SH-SY5Y (cell line): Measurements from ENCODE around the gene RAB40C.

Experiments
- GATA2 ChIP-seq: IDR thresholded peaks from 2 replicates; pipeline ENCODE4 v1.6.1; 2011; ENCODE audit warnings: mild to moderate bottlenecking, low read depth, low read length
- GATA3 ChIP-seq: IDR thresholded peaks from 2 replicates; pipeline ENCODE4 v1.6.1; 2011; ENCODE audit warnings: low read depth, mild to moderate bottlenecking, low read length, moderate library complexity

Gene RAB40C

GRCh38 chr16:555528-556473 is 34.1 kb upstream of the RAB40C start:
- TF ChIP-seq GATA2, result no peak

DNA sequence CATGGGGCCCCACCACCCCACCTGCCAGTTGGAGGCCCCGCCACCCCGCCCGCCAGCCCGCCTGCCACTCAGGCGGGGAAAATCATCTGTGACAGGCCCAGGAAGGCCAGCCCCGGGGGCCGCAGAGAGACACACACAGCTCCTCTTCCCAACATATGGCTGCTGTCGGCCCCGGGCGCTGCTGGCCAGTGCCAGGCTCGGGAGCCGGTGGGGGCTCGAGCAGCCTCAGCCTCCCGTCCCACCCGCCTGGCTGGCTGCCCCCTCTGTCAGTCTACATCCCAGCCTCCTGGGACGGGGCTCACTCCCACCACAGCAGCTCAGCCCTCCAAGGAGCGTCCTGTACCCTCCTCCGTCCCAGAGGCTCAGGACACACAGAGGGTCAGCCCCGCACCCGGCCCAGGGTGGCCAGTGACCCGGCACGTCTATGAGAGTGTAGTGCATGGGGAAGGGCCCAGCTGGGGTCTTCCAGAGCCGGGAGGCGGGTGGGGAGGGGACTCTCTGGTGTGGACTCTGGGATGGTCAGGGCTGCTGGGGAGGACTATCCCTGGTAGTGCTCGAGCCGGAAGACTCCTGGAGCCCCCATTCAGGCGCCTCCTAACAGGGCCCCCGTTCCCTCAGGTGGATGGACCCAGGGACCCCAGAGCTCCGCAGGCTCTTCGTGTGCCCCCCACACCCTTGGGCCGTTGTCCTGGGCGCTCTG is 33.2 kb upstream of the RAB40C start:
- TF ChIP-seq GATA3 (no peak), GATA2 (no peak)

DNA sequence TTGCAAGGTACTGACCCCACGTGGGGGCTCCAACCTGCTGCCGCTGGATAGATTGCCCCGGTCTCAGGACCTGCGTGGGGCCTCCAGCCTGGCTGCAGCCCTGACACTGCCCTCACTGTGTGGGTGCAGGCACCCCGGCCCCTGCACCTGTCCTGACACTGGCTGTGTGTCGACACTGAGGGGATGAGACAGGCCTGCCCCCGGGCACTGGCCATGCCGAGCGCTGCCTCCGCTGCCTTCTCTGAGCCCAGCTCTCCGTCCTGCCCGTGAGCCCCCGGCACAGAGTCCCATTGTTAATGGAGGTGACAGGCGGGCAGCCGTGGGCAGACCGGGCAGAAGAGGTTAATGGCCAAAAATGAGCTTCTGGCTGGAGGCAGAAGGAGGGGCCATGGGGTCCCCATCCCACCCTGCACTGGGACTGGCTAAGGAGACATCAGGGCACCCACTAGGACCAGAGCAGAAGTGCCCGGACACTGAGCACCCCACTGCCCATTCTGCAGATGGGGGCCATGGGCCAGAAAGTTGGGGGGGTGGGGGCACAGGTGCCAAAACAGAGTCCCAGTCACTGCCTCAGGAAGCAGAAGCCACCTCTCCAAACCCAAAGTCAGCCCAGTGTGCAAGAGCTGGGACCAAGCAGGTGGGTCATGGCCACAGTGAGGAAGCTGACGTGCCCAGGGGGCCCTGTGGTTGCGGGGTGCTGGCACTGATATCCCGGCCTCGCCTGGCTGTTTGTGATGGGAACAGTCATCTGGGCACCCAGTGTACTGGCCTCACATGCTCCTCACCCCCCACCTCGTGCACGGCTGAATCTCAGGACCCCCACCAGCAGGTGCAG is 32.2 kb upstream of the RAB40C start:
- no peak for TF ChIP-seq GATA3
- TF ChIP-seq GATA2, result no peak

GRCh38 chr16:558298-559020 is 31.4 kb upstream of the RAB40C start:
- TF ChIP-seq GATA3, result no peak
- TF ChIP-seq GATA2, result no peak

- TF ChIP-seq GATA2 (no peak), GATA3 (no peak)
Observed at GRCh38 chr16:559021-559380, 30.9 kb upstream of the RAB40C start.

- no peak for TF ChIP-seq GATA2
- no peak for TF ChIP-seq GATA3
Observed at GRCh38 chr16:559411-560203, 30.3 kb upstream of the RAB40C start.

DNA sequence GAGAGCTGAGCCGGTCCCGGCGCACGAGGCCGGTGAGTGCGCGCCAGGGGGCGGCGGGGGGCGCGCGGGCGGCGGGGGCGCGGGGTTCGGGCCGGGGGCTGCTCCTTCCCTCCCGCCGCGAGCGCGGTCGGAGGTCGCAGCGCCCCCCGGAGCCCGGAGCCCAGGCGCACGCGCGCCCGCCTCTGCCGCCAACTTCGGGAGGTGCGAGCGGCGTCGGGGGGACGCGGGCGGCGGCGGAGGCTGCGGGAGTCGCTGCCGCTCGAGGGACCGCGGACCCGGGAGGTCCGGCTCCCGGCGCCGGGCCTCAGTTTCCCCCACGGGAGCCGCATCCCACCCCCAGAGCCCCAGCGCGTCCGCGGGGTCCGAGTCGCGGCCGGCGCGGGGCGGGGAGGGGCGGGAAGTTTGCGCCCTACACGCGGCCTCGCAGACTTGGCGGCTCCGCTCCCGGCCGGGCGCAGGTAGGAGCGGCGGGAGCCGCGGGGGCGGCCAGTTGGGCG is 29.6 kb upstream of the RAB40C start, which contains the start of gene PRR35:
Gene PRR35, plus strand, starts transcription at position 191 of the 497 bp plus-strand sequence. CDS start 2,901 bp downstream, outside the sequence.
- no peak for TF ChIP-seq GATA2
- TF ChIP-seq GATA3, result no peak

DNA sequence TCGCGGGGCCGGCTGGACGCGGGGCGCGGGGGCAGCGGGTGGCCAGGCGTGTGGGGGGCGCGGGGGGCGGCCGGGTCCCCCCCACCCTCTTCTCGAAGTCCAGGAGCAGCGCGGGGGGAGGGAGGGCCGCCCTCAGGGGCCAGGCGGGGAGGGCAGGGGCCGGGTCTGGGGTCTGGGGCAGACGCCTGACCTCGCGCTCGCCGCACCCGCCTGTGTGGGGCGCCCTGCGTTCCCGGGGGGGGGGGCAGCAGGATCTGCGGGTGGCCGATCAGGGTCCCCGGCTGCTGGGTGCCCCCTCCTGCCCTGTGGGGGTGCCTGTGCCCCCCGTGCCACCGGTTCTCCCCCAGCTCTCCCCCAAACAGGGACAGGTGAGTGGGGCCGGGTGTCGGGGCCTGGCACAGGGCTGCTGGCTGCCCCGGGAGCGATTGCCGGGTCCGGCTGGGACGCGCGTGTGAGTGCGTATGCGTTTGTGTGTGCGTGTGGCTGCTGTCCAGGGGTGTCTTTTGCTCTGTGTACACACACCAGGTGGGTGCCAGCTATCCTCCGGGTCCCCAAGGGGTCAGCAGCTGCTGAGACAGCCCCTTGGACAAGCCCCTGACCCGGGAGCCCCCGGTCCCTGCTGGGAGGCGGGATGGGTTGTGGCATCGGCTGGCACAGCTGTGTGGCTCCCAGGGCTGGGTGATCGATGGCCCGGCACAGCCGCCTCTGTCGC is 29.0 kb upstream of the RAB40C start:
- TF ChIP-seq GATA2 (no peak), GATA3 (no peak)

DNA sequence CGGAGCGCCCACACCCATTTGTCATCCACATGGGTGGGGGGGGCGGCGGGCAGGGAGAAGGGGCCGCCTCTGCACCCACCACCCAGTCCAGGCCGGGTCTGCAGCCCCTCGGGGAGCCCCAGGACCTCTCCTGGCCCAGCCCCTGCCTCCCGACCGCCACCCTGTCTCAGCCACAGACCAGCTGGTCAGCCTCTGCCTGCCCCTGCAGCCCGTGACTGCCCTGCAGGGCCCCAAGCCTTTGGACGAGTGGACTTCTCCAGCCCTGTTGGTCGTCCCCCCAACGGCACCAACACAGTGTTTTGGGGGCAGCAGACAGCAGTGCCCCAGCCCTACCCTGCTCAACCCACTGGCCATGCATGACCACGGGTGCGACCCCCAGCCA is 28.5 kb upstream of the RAB40C start:
- no peak for TF ChIP-seq GATA3
- TF ChIP-seq GATA2, result no peak

DNA sequence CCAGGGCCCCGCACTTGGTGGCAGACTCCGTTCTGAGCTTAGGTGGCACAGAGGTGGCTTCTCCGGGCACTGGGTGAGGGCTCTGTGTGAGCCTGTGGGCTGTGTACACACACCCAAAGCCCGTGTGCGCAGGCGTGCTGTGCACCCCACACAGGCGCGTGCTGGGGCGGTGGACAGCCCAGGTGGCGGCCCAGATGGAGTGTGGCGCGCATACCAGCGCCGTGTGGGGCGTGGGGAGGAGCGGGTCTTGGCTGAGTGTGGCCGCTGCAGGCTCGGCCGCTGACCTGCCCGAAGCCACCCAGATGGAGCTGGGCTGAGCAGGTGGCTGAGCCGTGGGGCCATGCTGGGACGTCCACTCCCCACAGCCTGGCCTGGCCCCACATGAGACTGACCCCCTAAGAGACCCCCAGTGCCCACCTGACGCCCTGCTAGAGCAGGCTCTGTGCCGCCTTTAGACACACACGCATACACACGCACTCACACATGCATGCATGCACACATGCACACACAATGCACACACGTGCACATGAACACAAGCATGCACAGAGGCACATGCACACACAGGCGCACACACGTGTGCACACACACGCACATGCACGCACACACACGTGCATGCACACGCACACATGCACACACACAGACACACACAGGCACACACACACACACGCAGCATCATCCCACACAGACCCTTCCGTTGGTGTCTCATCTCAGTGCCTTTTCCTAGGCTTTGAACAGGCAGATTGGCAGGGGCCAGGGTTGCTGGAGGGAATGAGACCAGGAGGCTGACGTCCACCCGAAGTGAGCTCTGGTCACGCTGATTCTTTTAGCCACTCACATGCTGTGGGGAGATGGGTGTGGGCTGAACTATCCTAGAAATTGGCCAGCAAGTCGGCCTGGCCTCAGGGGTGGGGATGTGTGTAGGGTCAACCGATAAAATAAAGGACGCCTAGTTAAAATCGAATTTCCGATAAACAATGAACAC is 27.6 kb upstream of the RAB40C start:
- no peak for TF ChIP-seq GATA3
- TF ChIP-seq GATA2, result no peak

- no peak for TF ChIP-seq GATA2
- TF ChIP-seq GATA3, result no peak
Observed at GRCh38 chr16:563072-563644, 26.7 kb upstream of the RAB40C start.
